Measurements from ENCODE around the gene ONECUT3. TPM values are rescaled to one million over a fixed set of nuclear protein-coding genes. Genes with fewer than 3 reads are reported as not detected.

ONECUT3 gene
- total and polyA plus RNA-seq, 11 donors: not detected

DNA sequence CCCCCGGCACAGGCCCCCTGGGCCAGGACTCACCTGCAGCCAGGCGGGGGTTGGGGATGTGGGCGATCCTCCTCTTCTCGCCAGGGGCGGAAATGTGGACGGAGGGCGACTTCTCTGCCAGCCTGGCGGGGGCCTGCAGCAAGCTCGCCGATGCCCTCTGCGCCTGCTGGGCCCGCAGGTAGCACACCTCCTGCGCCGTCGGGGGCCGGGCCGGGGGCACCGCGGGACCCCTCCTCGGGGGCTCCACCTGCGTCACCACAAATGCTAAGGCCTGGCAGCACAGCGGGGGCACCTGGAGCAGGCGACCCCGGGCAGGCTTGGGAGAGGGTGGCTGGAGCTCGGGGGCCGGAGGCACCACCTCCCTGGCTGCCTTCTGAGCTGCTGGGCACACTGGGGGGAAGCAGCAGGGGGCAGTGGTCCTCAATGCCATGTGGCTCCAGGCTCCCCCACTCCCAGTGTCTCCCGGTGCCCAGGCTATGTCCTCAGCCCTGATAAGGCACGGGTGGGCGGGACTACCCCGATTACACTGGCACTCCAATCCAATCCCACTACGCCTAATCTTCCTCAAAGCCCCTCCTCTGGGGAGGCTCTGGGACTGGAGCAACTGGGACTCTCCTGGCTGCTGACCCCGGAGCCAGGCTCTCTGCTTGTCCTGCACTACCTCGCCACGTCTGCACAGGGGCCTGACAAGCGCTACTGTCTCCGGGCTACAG, 70.4 kb downstream of the ONECUT3 start:
- intact Hi-C loops (cut with DNase I): loop anchor here in 4 of 10 donors (10.0 kb wide), 3 partner anchors 149 to 279 kb away; no protein-coding TSS in a partner anchor
- TF ChIP-seq POLR2A (IDR thresholded peaks at IDR 0.05): no peak
- TF ChIP-seq, protein P1, sequence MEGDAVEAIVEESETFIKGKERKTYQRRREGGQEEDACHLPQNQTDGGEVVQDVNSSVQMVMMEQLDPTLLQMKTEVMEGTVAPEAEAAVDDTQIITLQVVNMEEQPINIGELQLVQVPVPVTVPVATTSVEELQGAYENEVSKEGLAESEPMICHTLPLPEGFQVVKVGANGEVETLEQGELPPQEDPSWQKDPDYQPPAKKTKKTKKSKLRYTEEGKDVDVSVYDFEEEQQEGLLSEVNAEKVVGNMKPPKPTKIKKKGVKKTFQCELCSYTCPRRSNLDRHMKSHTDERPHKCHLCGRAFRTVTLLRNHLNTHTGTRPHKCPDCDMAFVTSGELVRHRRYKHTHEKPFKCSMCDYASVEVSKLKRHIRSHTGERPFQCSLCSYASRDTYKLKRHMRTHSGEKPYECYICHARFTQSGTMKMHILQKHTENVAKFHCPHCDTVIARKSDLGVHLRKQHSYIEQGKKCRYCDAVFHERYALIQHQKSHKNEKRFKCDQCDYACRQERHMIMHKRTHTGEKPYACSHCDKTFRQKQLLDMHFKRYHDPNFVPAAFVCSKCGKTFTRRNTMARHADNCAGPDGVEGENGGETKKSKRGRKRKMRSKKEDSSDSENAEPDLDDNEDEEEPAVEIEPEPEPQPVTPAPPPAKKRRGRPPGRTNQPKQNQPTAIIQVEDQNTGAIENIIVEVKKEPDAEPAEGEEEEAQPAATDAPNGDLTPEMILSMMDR (IDR thresholded peaks at IDR 0.05): no peak

DNA sequence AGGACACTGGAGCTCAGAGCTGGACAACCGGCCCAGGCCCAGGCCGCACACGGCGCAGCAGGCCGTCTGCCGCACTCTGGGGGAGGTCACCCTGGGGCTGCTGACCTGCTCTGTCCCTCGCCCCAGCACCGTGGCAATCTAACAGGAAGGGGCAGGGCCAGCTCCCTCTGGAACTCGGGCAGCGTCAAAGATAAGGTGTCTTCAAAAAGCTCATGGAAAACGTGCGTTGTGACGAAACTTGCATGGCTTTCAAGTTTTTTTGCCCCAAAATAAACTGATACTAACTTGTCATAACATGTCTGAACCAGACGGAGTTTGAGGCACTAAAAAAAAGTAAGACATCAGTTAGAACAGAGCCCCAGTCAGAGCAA, 70.9 kb downstream of the ONECUT3 start:
- H3K27me3 ChIP-seq: no peaks in the 10 kb centered on the region
- intact Hi-C loops (cut with DNase I): loop anchor here in 4 of 10 donors (10.0 kb wide), 3 partner anchors 149 to 279 kb away; no protein-coding TSS in a partner anchor
- H3K9me3 ChIP-seq: no peaks in the 10 kb centered on the region
- H3K27ac ChIP-seq: no peak overlapping the region
- ATAC-seq: no peak
- 78 to 88% (median 78%) methylated on average over 10 to 14 of the region's 14 CpGs for WGBS, 4 donors
- H3K4me3 ChIP-seq: no peak overlapping the region
- DNase-seq: no peak
- H3K36me3 ChIP-seq: peaks cover 0 to 90% (median 66%) of the 10 kb centered on the region in 9 donors
- peaks cover 0 to 14% (median 4%) of the 10 kb centered on the region in 12 donors for H3K4me1 ChIP-seq
- TF ChIP-seq, protein P1 (IDR thresholded peaks at IDR 0.05): no peak
- no peak for TF ChIP-seq POLR2A (IDR thresholded peaks at IDR 0.05)

More for the DNA sequence above, 70.4 kb downstream of the ONECUT3 start:
- no peaks in the 10 kb centered on the region for H3K9me3 ChIP-seq
- no peaks in the 10 kb centered on the region for H3K27me3 ChIP-seq
- ATAC-seq (no peak), DNase-seq (peak in 1 of 5 donors; percentile 22)
- H3K27ac ChIP-seq: no peak overlapping the region
- WGBS, 4 donors: 84 to 91% (median 88%) methylated on average over 18 to 36 of the region's 36 CpGs
- H3K4me3 ChIP-seq: no peak overlapping the region
- H3K36me3 ChIP-seq: peaks cover 0 to 93% (median 72%) of the 10 kb centered on the region in 9 donors
- H3K4me1 ChIP-seq: peaks cover 0 to 14% (median 4%) of the 10 kb centered on the region in 12 donors

DNA sequence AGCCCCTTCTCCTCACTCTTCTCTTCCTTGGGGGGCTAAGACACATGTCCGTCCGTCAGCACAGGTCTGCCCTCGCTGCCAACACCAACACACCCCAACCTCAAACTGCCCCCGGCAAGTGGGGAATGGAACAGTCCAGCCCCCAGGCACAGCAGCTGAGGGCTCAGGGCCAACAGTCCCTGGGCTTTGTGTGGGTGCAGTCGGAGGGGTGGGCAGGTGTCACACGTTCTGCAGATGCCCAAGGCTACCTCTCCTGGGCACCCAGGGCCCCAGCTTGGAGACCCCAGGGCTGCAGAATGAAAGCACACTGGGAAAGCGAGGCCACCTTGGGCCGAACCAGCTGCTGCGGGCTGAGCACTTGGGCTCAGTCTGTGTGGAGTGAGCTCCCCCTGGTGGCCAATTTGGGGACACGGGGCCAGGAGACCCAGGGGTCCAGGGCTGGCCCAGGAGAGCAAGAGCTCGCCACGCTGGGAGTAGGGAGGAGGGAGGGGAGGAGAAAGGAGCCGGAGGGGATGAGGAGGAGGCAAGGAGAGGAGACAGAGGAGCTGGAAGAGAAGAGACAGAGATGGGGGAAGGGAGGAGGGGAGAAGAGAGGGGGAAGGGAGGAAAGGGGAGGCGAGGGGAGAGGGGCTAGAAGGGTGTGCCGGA, 72.7 kb downstream of the ONECUT3 start:
- H3K27ac ChIP-seq: no peak overlapping the region
- no peak overlapping the region for H3K4me3 ChIP-seq
- TF ChIP-seq, protein P1 (IDR thresholded peaks at IDR 0.05): peak; percentile 81 to 88 (median 85)
- TF ChIP-seq POLR2A (IDR thresholded peaks at IDR 0.05): no peak
- DNase-seq: peak; percentile 69 to 87 (median 76)
- peak; percentile 38 to 82 (median 76) for ATAC-seq
- H3K4me1 ChIP-seq: peaks cover 0 to 14% (median 4%) of the 10 kb centered on the region in 12 donors
- no peaks in the 10 kb centered on the region for H3K9me3 ChIP-seq
- WGBS, 4 donors: 39 to 43% (median 41%) methylated on average over 15 of the region's 15 CpGs
- H3K27me3 ChIP-seq: no peaks in the 10 kb centered on the region
- peaks cover 0 to 81% (median 56%) of the 10 kb centered on the region in 9 donors for H3K36me3 ChIP-seq
- intact Hi-C loops (cut with DNase I): loop anchor here in 4 of 10 donors (5.0 to 10.0 kb wide), 4 partner anchors 39 to 281 kb away; no protein-coding TSS in a partner anchor

Measured in heart left ventricle (tissue), 16 donors.